ENCODE data around the gene TMED1. TPM values are rescaled to one million over a fixed set of nuclear protein-coding genes. Genes with fewer than 3 reads are reported as not detected.
A peak's percentile ranks its signal among the peaks of the same experiment; 100 is the strongest.

TMED1 gene, protein sequence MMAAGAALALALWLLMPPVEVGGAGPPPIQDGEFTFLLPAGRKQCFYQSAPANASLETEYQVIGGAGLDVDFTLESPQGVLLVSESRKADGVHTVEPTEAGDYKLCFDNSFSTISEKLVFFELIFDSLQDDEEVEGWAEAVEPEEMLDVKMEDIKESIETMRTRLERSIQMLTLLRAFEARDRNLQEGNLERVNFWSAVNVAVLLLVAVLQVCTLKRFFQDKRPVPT
- 100 to 1,000 TPM in 1 of 9 donors, 10 to 100 TPM in 8; 36.5 to 103 (median 55.7) TPM for total RNA-seq
- 10 to 100 TPM; 12.5 to 49.6 (median 34.9) TPM for polyA plus RNA-seq
- long read RNA-seq, donor 1, transcript TMED1-201 (4 exons, 1,340 nt) = major isoform, 44 of 47 reads
- long read RNA-seq, donor 1, partial matches to known transcripts = 0 of 47 reads
- long read RNA-seq, donor 1, other reads (novel, unspliced or antisense) = 0 of 47 reads
- long read RNA-seq, donor 2, transcript TMED1-201 (4 exons, 1,340 nt) = major isoform, 25 of 30 reads
- long read RNA-seq, donor 2, partial matches to known transcripts = 5 of 30 reads
- long read RNA-seq, donor 2, other reads (novel, unspliced or antisense) = 0 of 30 reads
- long read RNA-seq, donor 3, transcript TMED1-201 (4 exons, 1,340 nt) = major isoform, 23 of 23 reads
- long read RNA-seq, donor 3, partial matches to known transcripts = 0 of 23 reads
- long read RNA-seq, donor 3, other reads (novel, unspliced or antisense) = 0 of 23 reads
- long read RNA-seq, donor 4, transcript TMED1-201 (4 exons, 1,340 nt) = major isoform, 52 of 56 reads
- long read RNA-seq, donor 4, partial matches to known transcripts = 0 of 56 reads
- long read RNA-seq, donor 4, other reads (novel, unspliced or antisense) = 4 of 56 reads
- long read RNA-seq, donor 5, transcript TMED1-201 (4 exons, 1,340 nt) = major isoform, 78 of 94 reads
- long read RNA-seq, donor 5, partial matches to known transcripts = 4 of 94 reads
- long read RNA-seq, donor 5, other reads (novel, unspliced or antisense) = 11 of 94 reads
- long read RNA-seq, donor 6, transcript TMED1-201 (4 exons, 1,340 nt) = major isoform, 20 of 23 reads
- long read RNA-seq, donor 6, partial matches to known transcripts = 2 of 23 reads
- long read RNA-seq, donor 6, other reads (novel, unspliced or antisense) = 1 of 23 reads
- long read RNA-seq, donor 7, transcript TMED1-201 (4 exons, 1,340 nt) = major isoform, 12 of 12 reads
- long read RNA-seq, donor 7, partial matches to known transcripts = 0 of 12 reads
- long read RNA-seq, donor 7, other reads (novel, unspliced or antisense) = 0 of 12 reads
- long read RNA-seq, donor 8, transcript TMED1-201 (4 exons, 1,340 nt) = major isoform, 51 of 303 reads
- long read RNA-seq, donor 8, partial matches to known transcripts = 252 of 303 reads
- long read RNA-seq, donor 8, other reads (novel, unspliced or antisense) = 0 of 303 reads
- long read RNA-seq, donor 9, transcript TMED1-201 (4 exons, 1,340 nt) = major isoform, 32 of 32 reads
- long read RNA-seq, donor 9, partial matches to known transcripts = 0 of 32 reads
- long read RNA-seq, donor 9, other reads (novel, unspliced or antisense) = 0 of 32 reads
- long read RNA-seq, donor 10, transcript TMED1-201 (4 exons, 1,340 nt) = major isoform, 22 of 22 reads
- long read RNA-seq, donor 10, partial matches to known transcripts = 0 of 22 reads
- long read RNA-seq, donor 10, other reads (novel, unspliced or antisense) = 0 of 22 reads

DNA sequence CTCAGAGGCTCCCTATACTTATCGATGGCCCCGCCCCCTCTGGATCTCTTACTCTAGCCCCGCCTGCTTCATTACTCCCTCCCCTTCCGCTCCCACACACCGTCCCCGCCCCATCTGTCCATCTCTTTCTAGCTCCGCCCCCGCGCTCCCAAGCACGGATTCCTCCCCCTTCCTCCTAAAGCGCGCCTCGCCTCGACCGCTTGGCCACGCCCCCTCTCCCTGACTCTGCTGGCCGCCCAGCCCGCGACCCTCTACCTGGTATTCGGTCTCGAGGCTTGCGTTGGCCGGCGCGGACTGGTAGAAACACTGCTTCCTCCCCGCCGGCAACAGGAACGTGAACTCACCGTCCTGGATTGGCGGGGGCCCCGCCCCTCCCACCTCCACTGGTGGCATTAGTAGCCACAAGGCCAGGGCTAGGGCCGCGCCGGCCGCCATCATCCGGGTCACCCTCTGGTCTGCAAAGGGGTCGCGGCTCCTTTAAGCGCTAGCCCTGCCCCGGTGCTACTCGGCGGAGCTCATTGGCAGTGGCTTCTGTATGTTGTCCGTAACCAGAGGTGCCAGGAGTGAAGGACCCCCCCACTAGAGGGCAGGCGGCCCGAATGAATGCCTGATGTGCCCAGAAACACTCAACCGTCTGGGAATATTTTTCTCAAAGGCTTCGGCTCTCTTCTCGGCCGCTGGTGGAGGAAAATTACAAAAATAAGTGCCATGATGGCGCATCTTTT is at the start of gene TMED1:
Gene TMED1 (minus strand): TSS at position 459 of the 725 bp plus-strand sequence. CDS start 21 bp downstream, at position 438.
- Histone ChIP-seq H3K9me3 (replicated peaks in 1 of 3) (no peaks in the 10 kb centered on the region), H3K36me3 (replicated peaks in 1 of 2) (peaks cover 0 to 29% of the 10 kb centered on the region in 2 donors), H3K4me1 (replicated peaks in 1 of 2) (peaks cover 6 to 14% of the 10 kb centered on the region in 2 donors), H3K27ac (peak within 1 kb of the TSS; percentile 91 to 99 (median 97)), H3K27me3 (no peaks in the 10 kb centered on the region), H3K4me3 (peak within 1 kb of the TSS in 3 of 4 donors; percentile 44 to 77 (median 61))
- DNase-seq = peak; percentile 100
- intact Hi-C loops (cut with DNase I) = no loop called here
- peak; percentile 57 to 70 for TF ChIP-seq POLR2A (IDR thresholded peaks at IDR 0.05)
- TF ChIP-seq, protein P1, sequence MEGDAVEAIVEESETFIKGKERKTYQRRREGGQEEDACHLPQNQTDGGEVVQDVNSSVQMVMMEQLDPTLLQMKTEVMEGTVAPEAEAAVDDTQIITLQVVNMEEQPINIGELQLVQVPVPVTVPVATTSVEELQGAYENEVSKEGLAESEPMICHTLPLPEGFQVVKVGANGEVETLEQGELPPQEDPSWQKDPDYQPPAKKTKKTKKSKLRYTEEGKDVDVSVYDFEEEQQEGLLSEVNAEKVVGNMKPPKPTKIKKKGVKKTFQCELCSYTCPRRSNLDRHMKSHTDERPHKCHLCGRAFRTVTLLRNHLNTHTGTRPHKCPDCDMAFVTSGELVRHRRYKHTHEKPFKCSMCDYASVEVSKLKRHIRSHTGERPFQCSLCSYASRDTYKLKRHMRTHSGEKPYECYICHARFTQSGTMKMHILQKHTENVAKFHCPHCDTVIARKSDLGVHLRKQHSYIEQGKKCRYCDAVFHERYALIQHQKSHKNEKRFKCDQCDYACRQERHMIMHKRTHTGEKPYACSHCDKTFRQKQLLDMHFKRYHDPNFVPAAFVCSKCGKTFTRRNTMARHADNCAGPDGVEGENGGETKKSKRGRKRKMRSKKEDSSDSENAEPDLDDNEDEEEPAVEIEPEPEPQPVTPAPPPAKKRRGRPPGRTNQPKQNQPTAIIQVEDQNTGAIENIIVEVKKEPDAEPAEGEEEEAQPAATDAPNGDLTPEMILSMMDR (IDR thresholded peaks at IDR 0.05) = peak; percentile 11 to 73 (median 46)
- WGBS, 4 donors = 0 to 2% (median 0%) methylated on average over 26 to 50 of the region's 50 CpGs

- no peak for DNase-seq
- Histone ChIP-seq H3K4me1 (replicated peaks in 1 of 2) (peaks cover 0 to 7% of the 10 kb centered on the region in 2 donors), H3K4me3 (no peak overlapping the region), H3K27ac (no peak overlapping the region), H3K36me3 (replicated peaks in 1 of 2) (no peaks in the 10 kb centered on the region), H3K27me3 (no peaks in the 10 kb centered on the region), H3K9me3 (replicated peaks in 1 of 3) (no peaks in the 10 kb centered on the region)
- intact Hi-C loops (cut with DNase I) = no loop called here
- WGBS, 4 donors = 81 to 87% (median 86%) methylated on average over 20 of the region's 20 CpGs
- TF ChIP-seq, protein P1 (IDR thresholded peaks at IDR 0.05) = no peak
- no peak for TF ChIP-seq POLR2A (IDR thresholded peaks at IDR 0.05)
Measured at GRCh38 chr19:10885201-10886169, 49.5 kb upstream of the TMED1 start.

DNA sequence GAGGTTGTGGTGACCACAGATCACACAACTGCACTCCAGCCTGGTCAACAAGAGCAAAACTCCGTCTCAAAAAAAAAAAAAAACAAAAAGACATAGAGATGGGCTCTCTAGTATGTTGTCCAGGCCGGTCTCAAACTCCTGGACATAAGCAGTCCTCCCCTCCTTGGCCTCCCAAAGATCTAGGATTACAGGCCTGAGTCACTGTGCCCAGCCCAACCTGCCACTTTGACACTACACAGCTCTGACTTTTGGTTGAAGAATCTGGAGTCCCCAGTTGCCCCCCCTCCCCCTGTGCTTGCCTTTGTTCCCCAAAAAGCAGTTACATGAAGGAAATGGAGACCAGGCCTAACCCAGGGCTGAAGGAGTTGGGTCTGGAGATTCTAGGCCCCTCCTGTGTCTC is 48.3 kb upstream of the TMED1 start:
- WGBS, 4 donors = 72 to 86% (median 85%) methylated on average over 2 of the region's 2 CpGs
- intact Hi-C loops (cut with DNase I) = no loop called here
- no peak overlapping the region for H3K27ac ChIP-seq

More for the DNA sequence above, 48.3 kb upstream of the TMED1 start:
- Histone ChIP-seq H3K4me1 (replicated peaks in 1 of 2) (peaks cover 0 to 7% of the 10 kb centered on the region in 2 donors), H3K27me3 (no peaks in the 10 kb centered on the region), H3K36me3 (replicated peaks in 1 of 2) (no peaks in the 10 kb centered on the region), H3K9me3 (replicated peaks in 1 of 3) (no peaks in the 10 kb centered on the region), H3K4me3 (no peak overlapping the region)
- peak in 1 of 7 donors; percentile 28 for DNase-seq
- TF ChIP-seq, protein P1 (IDR thresholded peaks at IDR 0.05) = no peak
- no peak for TF ChIP-seq POLR2A (IDR thresholded peaks at IDR 0.05)

All from adrenal gland (tissue), 19 donors.